Mucosa of descending colon (tissue), 3 donors: ENCODE results near the gene CNTN4. TPM values are rescaled to one million over a fixed set of nuclear protein-coding genes. Genes with fewer than 3 reads are reported as not detected.
A peak's percentile ranks its signal among the peaks of the same experiment; 100 is the strongest.

Experiments used
- ATAC-seq: fragments of 200-7000 bp; cut with Tn5 transposase; one replicate; pipeline ENCODE4 v1.9.1; 2020; ENCODE audit warnings: mild to moderate bottlenecking, moderate library complexity
- DNase-seq, 3 donors: peaks; one replicate each; pipeline ENCODE4 v3.0.0-alpha.2; 2020
- H3K36me3 ChIP-seq: fragments of 200-600 bp; one replicate; pipeline ENCODE4 v1.8.0; 2021; ENCODE audit warnings: low read depth, mild to moderate bottlenecking
- H3K4me1 ChIP-seq: fragments of 200-600 bp; one replicate; pipeline ENCODE4 v1.8.0; 2021; ENCODE audit warnings: low read depth, mild to moderate bottlenecking
- H3K4me3 ChIP-seq: fragments of 200-600 bp; one replicate; pipeline ENCODE4 v1.8.0; 2021; ENCODE audit warnings: mild to moderate bottlenecking
- H3K9me3 ChIP-seq: fragments of 200-600 bp; one replicate; pipeline ENCODE4 v1.8.0; 2021; ENCODE audit warnings: mild to moderate bottlenecking
- CTCF ChIP-seq: fragments of 200-600 bp; IDR thresholded peaks from one replicate; pipeline ENCODE4 v1.8.0; 2022; ENCODE audit warnings: antibody characterized with exemption, mild to moderate bottlenecking
- intact Hi-C, 2 donors: fragments of 100-400 bp; cut with DNase I in 1 of 2; cut with micrococcal nuclease in 1 of 2; formaldehyde crosslinking; loops; one replicate each; pipeline versions ENCODE4 v1.11.0 to v1.11.1; 2022; cut with DNase I, micrococcal nuclease
- total RNA-seq, 3 donors: library from RNA; stranded (reverse); fragmentation: NEBNext Ultra II Directional in 2 of 3; extraction: Animal tissue kit (Norgen Biotek cat#: 25700) in 2 of 3; gene quantifications; one replicate each; pipeline versions ENCODE4 v1.2.1 to v1.2.4, GENCODE V29; 2021 to 2023
- donor health status: DM: no; HTN: no; CAD: no; lungs with moderate emphysema.
- donor health status: DM: no; HTN: no; CAD: no.
- donor health status: DM: no; HTN: yes; CAD: no.

CNTN4 gene
- total RNA-seq, 3 donors from 2014 or later = 7.8 to 41.1 (median 13.4) TPM

GRCh38 chr3:3087716-3088465 lies 989.2 kb downstream of the CNTN4 start:
- no peak for TF ChIP-seq CTCF
- Histone ChIP-seq H3K9me3 (no peaks in the 10 kb centered on the region), H3K4me3 (no peak overlapping the region), H3K36me3 (no peaks in the 10 kb centered on the region), H3K4me1 (no peaks in the 10 kb centered on the region)
- ATAC-seq = no peak
- intact Hi-C loops = no loop called here
- no peak for DNase-seq

- DNase-seq (no peak), ATAC-seq (peak; percentile 55)
- intact Hi-C loops = no loop called here
- H3K9me3 ChIP-seq = no peaks in the 10 kb centered on the region
- H3K36me3 ChIP-seq = no peaks in the 10 kb centered on the region
- TF ChIP-seq CTCF = no peak
- H3K4me3 ChIP-seq = no peak overlapping the region
- no peaks in the 10 kb centered on the region for H3K4me1 ChIP-seq
Observed at GRCh38 chr3:3089017-3089416, 990.4 kb downstream of the CNTN4 start.

- ATAC-seq = peak; percentile 31
- intact Hi-C loops = no loop called here
- DNase-seq = no peak
- Histone ChIP-seq H3K4me1 (no peaks in the 10 kb centered on the region), H3K36me3 (no peaks in the 10 kb centered on the region), H3K4me3 (no peak overlapping the region), H3K9me3 (no peaks in the 10 kb centered on the region)
- no peak for TF ChIP-seq CTCF
Observed at GRCh38 chr3:3097958-3098357, 999.3 kb downstream of the CNTN4 start.

GRCh38 chr3:3101660-3102458 lies 1003.2 kb downstream of the CNTN4 start:
- no peaks in the 10 kb centered on the region for H3K36me3 ChIP-seq
- no peaks in the 10 kb centered on the region for H3K9me3 ChIP-seq
- no peak for TF ChIP-seq CTCF
- no peaks in the 10 kb centered on the region for H3K4me1 ChIP-seq
- intact Hi-C loops = no loop called here
- DNase-seq = no peak
- ATAC-seq = no peak
- H3K4me3 ChIP-seq = no peak overlapping the region

GRCh38 chr3:3102751-3103150 lies 1004.1 kb downstream of the CNTN4 start:
- ATAC-seq (no peak), DNase-seq (no peak)
- intact Hi-C loops = no loop called here
- Histone ChIP-seq H3K9me3 (no peaks in the 10 kb centered on the region), H3K4me1 (no peaks in the 10 kb centered on the region), H3K4me3 (no peak overlapping the region), H3K36me3 (no peaks in the 10 kb centered on the region)
- TF ChIP-seq CTCF = no peak
